Subcutaneous adipose tissue (tissue), 4 donors: ENCODE data around the gene NFATC2. TPM values are rescaled to one million over a fixed set of nuclear protein-coding genes. Genes with fewer than 3 reads are reported as not detected.

Experiments
- CTCF ChIP-seq: fragments of 450-650 bp; IDR thresholded peaks from one replicate; pipeline ENCODE4 v1.5.1; 2016; ENCODE audit warnings: low read depth, mild to moderate bottlenecking, control low read depth, antibody characterized with exemption, moderate library complexity
- total RNA-seq, 4 donors: library from RNA; depleted of rRNA; stranded (reverse); fragments of >200 nt; gene quantifications; one replicate each; pipeline ENCODE4 v1.1.0, GENCODE V29; 2016

The NFATC2 gene
- total RNA-seq, 4 donors from 2014 or later = 2.3 to 7.5 (median 5.8) TPM

DNA sequence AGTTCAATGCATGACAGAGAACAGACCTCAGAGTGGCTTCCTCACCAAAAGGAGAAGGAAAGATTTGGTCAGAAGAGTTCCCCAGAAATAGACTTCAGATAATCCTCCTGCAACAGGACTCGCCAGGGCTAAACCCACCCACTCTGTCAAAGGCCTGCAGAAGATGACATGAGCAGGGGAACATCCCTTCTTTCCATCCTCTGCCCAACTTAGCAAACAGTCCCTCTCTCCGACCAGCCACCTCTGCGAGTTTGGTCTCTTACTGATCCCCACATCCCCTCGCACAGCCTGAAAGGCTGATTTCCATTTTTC lies 7.5 kb downstream of the NFATC2 start:
- TF ChIP-seq CTCF = no peak

DNA sequence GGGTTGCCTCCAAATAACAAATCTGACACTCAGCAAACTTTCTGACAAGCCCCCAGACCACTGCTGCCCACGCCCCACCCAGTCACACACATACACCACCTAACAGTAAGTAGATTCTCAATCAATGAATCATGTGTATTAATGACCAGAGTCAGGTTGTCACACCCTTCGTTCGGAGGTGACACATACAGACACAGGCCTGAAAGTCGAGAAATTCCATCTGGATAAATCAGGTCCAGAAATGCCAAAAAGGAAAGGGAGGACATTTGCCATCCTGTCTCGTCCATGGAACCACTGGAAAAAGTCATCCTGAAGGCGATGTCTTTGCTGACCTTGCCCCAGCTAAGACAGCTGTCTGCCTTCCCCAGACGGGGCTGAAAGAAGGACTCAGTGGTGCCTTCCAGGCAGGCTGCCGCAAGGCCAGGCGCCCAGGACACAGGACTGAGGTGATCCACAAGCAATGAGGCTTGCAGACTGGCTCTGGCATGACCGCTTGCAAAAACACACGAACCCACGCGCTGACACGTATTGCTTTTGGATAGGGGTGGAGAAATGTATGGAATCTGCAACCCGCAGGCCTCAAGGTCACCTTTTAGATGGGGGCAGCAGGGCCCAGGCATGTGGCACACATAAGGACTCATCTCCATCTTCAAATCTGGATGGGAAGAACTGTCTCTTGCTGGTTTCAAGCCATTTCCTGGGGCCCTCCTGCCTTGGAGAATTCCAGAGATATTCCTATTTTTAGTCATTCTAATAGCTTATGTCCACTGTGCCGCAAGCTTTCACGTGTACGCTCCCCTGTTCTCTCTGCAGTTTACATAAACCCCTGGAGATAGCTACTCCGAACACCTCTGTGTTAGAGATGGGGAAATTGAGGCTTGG lies 9.0 kb downstream of the NFATC2 start:
- TF ChIP-seq CTCF = no peak

DNA sequence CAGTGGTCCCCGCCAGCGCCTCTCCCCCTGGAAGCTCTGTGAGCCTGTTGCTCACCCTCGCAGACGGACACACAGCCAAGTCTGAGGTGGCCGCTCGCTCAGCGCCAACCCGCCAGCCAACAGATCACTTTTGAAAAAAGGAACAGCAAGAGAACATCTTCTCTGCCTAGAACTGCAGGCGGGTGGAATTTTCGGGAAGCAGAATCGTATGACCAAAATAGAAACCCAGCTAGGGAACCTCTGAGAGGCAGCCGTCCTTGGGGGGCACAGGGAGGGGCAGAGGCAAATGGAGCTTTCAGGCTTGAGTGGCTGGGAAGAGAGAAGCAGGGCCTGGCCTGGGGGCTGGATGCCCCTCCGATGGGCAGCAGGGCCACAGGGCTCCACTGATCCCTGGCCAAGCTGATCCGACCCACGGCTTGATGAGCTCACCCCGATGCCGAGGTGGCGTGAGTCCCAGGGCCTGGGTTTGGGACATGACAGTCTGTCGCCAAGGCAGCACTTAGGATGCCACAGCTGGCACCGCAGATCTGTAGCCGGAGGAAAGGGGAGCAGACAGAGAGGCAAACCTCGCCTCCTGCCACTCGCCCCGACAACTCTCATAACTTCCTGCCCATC lies 9.8 kb downstream of the NFATC2 start:
- no peak for TF ChIP-seq CTCF

GRCh38 chr20:51531712-51532456 lies 10.6 kb downstream of the NFATC2 start:
- TF ChIP-seq CTCF = no peak

DNA sequence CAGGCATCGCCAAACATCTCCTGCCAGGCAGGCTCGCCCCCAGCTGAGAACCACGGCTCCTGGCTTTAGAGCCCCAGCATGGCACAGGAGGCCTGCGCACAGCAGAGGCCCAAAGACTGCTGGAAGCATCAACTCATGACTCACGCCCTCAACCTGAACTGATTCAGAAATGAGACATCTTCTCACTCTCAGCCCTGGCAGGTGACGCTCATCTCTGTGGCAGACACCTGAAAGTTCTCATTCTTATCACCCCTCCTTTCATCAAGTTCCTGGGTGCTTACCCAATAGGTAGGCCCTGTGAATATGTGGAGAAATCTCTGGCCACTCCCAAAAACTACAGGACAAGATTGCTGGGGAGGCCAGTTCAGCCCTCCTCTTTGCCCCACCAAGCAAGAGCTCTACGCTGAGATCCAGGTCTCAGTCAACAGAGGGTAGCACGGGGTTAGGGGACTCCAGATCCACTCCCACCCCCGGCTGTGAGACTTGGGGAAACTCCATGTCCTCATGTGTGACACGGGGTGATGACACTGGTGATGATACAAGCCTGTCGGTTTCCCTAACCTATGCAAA lies 11.3 kb downstream of the NFATC2 start:
- no peak for TF ChIP-seq CTCF

GRCh38 chr20:51529758-51530157 lies 12.8 kb downstream of the NFATC2 start:
- no peak for TF ChIP-seq CTCF
